ENCODE data around the gene AGXT2.

The AGXT2 gene

DNA sequence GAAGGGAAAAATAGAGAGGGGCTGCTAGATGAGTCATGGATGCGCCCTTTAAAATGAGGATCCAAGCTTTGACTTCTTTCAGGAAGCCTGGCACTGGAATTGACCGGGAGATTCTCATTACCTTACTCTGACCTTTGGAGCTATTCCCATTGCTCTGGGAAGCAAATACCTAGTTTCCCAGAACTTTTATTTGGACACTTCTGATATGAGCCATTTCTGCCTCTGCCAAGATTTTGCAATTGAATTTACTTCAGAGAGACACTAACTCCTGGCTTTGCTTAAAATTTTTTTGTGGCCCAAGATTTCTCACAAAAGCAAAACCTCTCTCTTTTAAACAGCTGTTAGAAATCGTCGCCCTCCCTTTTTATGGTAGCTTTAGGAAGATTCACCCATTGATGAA lies 15.7 kb upstream of the AGXT2 start:
- no peak overlapping the region for H3K27ac ChIP-seq
- no peak for TF ChIP-seq CTCF (IDR thresholded peaks at IDR 0.05; ENCODE audit: low read depth, low read length)
- peaks cover 80% of the 10 kb centered on the region for H3K27me3 ChIP-seq (ENCODE audit: insufficient read depth, low read depth, severe bottlenecking)
- no peaks in the 10 kb centered on the region for H3K36me3 ChIP-seq
- DNase-seq, result no peak
- no peak overlapping the region for H3K4me3 ChIP-seq (ENCODE audit: low read depth, low read length)
- H3K9me3 ChIP-seq (ENCODE audit: severe bottlenecking), result no peaks in the 10 kb centered on the region

- H3K9me3 ChIP-seq (ENCODE audit: severe bottlenecking), result no peaks in the 10 kb centered on the region
- no peak overlapping the region for H3K4me3 ChIP-seq (ENCODE audit: low read depth, low read length)
- no peaks in the 10 kb centered on the region for H3K36me3 ChIP-seq
- TF ChIP-seq CTCF (IDR thresholded peaks at IDR 0.05; ENCODE audit: low read depth, low read length), result no peak
- H3K27ac ChIP-seq, result no peak overlapping the region
- H3K27me3 ChIP-seq (ENCODE audit: insufficient read depth, low read depth, severe bottlenecking), result peaks cover 79% of the 10 kb centered on the region
- DNase-seq, result no peak
Measured at GRCh38 chr5:35061211-35061770, 13.5 kb upstream of the AGXT2 start.

DNA sequence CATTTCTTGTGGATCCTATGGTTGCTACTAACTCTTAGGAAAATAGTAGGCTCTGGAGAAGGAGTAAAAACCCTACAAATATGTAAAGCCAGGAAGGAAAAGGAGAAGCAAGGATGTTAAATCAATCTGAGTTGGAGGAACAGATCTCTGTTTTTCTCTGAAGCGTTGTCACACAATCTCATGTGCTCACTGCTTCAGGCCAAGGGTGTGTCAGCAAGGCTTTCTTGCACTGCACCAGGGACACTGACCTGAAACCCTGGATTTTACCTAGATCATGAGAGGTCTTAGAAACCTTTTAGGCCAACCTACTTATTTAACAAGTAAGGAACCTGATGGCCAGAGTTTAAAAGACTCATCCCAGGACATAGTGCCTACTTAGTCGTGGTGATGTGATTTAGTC lies 12.5 kb upstream of the AGXT2 start:
- Histone ChIP-seq H3K27me3 (ENCODE audit: insufficient read depth, low read depth, severe bottlenecking) (peaks cover 79% of the 10 kb centered on the region), H3K36me3 (no peaks in the 10 kb centered on the region)
- no peak for TF ChIP-seq CTCF (IDR thresholded peaks at IDR 0.05; ENCODE audit: low read depth, low read length)

DNA sequence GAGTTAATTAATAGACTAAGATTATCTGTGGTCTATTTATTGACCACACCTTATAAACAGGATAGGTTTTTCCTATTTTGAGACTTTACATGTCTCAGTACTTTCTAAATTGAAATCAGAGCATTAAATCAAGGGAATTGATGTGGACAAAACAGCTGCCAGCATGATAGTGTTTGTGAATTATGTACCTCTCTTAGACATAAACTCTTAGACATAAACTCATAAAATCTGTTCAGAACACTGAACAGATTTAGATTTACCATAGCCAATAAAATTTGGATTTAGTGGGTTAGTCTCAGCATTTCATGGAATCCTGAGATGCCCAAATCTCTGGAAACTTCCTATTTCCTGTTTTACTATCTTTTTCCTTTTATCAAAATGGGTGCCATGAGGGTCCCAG lies 11.5 kb upstream of the AGXT2 start:
- Histone ChIP-seq H3K4me3 (ENCODE audit: low read depth, low read length) (no peak overlapping the region), H3K36me3 (no peaks in the 10 kb centered on the region), H3K27me3 (ENCODE audit: insufficient read depth, low read depth, severe bottlenecking) (peaks cover 80% of the 10 kb centered on the region), H3K27ac (no peak overlapping the region), H3K9me3 (ENCODE audit: severe bottlenecking) (no peaks in the 10 kb centered on the region)
- no peak for TF ChIP-seq CTCF (IDR thresholded peaks at IDR 0.05; ENCODE audit: low read depth, low read length)
- no peak for DNase-seq

More for the DNA sequence above, 12.5 kb upstream of the AGXT2 start:
- H3K4me3 ChIP-seq (ENCODE audit: low read depth, low read length), result no peak overlapping the region
- H3K27ac ChIP-seq, result no peak overlapping the region
- H3K9me3 ChIP-seq (ENCODE audit: severe bottlenecking), result no peaks in the 10 kb centered on the region
- DNase-seq, result no peak

DNA sequence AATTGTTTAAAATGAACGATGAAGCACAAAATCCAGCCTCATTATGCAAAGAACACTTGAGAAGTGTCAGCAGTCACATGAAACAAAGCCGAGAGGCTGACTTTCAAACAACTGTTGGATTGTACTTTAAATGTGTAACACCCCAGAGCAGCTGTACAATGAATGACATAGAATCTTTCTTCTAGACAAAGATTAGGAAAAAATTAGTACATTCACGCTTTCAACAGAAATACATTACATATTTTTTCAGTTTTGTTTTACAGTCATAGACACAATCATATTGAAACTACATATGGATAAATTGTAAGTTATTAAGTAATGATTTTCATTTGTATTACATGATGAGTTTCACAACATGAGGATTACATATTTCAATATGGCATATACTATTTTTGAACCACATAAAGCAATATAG lies 10.6 kb upstream of the AGXT2 start:
- H3K27me3 ChIP-seq (ENCODE audit: insufficient read depth, low read depth, severe bottlenecking), result peaks cover 84% of the 10 kb centered on the region
- H3K36me3 ChIP-seq, result no peaks in the 10 kb centered on the region
- H3K27ac ChIP-seq, result no peak overlapping the region
- TF ChIP-seq CTCF (IDR thresholded peaks at IDR 0.05; ENCODE audit: low read depth, low read length), result no peak
- H3K4me3 ChIP-seq (ENCODE audit: low read depth, low read length), result no peak overlapping the region
- no peak for DNase-seq
- no peaks in the 10 kb centered on the region for H3K9me3 ChIP-seq (ENCODE audit: severe bottlenecking)

- no peaks in the 10 kb centered on the region for H3K36me3 ChIP-seq
- no peak for TF ChIP-seq CTCF (IDR thresholded peaks at IDR 0.05; ENCODE audit: low read depth, low read length)
- DNase-seq, result no peak
- H3K4me3 ChIP-seq (ENCODE audit: low read depth, low read length), result no peak overlapping the region
- H3K27me3 ChIP-seq (ENCODE audit: insufficient read depth, low read depth, severe bottlenecking), result peaks cover 82% of the 10 kb centered on the region
- H3K27ac ChIP-seq, result no peak overlapping the region
- H3K9me3 ChIP-seq (ENCODE audit: severe bottlenecking), result no peaks in the 10 kb centered on the region
Measured at GRCh38 chr5:35056686-35057085, 8.9 kb upstream of the AGXT2 start.
